Epithelial cell of esophagus (primary cell): ENCODE data around the gene PIGU.
A peak's percentile ranks its signal among the peaks of the same experiment; 100 is the strongest.

Experiments used
- DNase-seq: peaks from one replicate; pipeline ENCODE4 v3.0.0; 2010; ENCODE audit warnings: low read depth
- H3K4me3 ChIP-seq: 2 replicates; pipeline ENCODE4 v1.5.1; 2011; ENCODE audit warnings: mild to moderate bottlenecking, low read length, control low read depth
- CTCF ChIP-seq: IDR thresholded peaks from 2 replicates; pipeline ENCODE4 v1.5.1; 2011; ENCODE audit warnings: low read depth, mild to moderate bottlenecking, low read length, control low read depth, inconsistent platforms; ENCODE audit not compliant: insufficient read depth; ENCODE audit errors: missing control alignments

Gene PIGU

GRCh38 chr20:34693414-34693813 is 16.5 kb upstream of the PIGU start:
- TF ChIP-seq CTCF = no peak
- H3K4me3 ChIP-seq = no peak overlapping the region
- DNase-seq = no peak

- no peak for TF ChIP-seq CTCF
- peak; percentile 49 for DNase-seq
- H3K4me3 ChIP-seq = no peak overlapping the region
These were observed 14.9 kb upstream of the PIGU start for GRCh38 chr20:34691838-34692237.

- no peak for TF ChIP-seq CTCF
- H3K4me3 ChIP-seq = no peak overlapping the region
- no peak for DNase-seq
These were observed 12.6 kb upstream of the PIGU start for GRCh38 chr20:34689486-34689885.

GRCh38 chr20:34683667-34684066 is 6.8 kb upstream of the PIGU start:
- no peak for TF ChIP-seq CTCF
- H3K4me3 ChIP-seq = no peak overlapping the region
- DNase-seq = no peak

- no peak for TF ChIP-seq CTCF
- no peak overlapping the region for H3K4me3 ChIP-seq
- DNase-seq = no peak
These were observed 3.8 kb upstream of the PIGU start for GRCh38 chr20:34680586-34681175.

- TF ChIP-seq CTCF = no peak
- DNase-seq = no peak
- H3K4me3 ChIP-seq = peak overlapping the region; percentile 78
These were observed 775 bp downstream of the PIGU start for GRCh38 chr20:34675993-34676641.

GRCh38 chr20:34675561-34675960 is 1.3 kb downstream of the PIGU start:
- peak overlapping the region; percentile 78 for H3K4me3 ChIP-seq
- TF ChIP-seq CTCF = no peak
- DNase-seq = no peak
